Measurements from ENCODE around the gene CLEC6A.
"Not testable (repeated sequence)": the region's sequence is repeated elsewhere in the genome, so short reads cannot be mapped to it uniquely, and the experiment has no call there.

Gene CLEC6A

DNA sequence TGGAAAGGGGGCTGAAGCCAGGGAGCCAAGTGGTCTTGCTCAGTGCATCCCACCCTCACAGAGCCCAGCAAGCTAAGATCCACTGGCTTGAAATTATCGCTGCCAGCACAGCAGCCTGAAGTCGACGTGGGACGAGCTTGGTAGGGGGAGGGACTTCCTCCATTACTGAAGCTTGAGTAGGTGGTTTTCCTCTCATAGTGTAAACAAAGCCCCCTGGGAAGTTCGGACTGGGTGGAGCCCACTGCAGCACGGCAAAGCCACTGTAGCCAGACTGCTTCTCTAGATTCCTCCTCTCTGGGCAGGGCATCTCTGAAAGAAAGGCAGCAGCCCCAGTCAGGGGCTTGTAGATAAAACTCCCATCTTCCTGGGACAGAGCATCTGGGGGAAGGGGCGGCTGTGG is 40.3 kb downstream of the CLEC6A start:
- DNase-seq, result not testable (repeated sequence)

DNA sequence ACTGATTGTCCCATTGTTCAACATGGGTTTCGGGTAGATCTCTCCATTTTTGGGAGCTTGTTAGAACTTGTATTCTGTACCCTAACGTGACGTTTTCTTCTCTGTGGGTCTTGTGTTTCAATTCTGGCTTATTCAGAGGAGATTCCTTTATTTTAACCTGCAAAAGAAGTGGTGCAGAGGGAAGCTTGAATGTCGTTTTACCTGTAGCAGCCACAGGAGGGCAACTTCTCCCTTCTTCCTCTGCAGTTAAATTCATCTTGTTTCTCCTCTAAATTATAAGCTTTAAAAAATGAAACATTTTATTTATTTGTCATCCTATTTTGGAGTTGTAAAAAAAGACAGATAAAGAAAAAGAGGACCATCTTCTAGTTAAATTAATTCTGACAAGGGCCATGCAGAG is 43.9 kb downstream of the CLEC6A start:
- DNase-seq, result no peak

DNA sequence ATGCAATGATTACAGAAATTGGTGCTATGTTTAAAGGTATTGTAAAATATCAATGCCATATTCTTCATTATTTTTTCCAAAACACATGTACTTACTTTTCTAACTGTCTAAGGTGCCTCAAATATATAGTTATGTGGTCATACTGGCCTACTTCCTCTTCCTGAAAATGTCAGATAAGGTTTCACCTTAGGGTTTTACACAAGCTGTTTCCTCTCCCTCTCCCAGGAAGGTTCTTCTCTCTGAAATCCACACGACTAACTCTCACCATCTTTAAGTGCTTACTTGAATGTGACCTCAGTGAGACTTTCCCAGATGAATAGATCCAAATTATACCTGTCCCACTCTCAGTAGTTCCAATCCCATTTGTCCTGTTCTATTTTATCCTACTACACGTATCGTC is 46.0 kb downstream of the CLEC6A start:
- DNase-seq, result no peak

DNA sequence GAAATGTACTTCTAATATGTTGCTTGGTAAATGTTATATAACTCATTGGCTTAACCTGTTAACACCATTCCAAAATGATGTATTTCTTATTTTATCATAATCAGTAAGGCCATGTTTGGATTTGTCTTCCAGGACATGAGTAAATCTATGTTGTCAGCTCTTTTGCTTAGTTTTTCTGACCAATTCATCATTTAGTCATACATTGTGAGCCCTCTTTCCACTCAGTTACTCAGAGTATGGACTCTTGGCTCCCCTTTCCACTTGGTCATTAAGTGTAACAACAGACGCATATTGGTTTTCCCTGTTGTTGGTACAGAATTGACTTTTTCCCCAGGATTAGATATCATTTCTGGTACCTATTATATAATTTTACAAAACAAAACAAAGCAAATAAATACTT is 48.6 kb downstream of the CLEC6A start:
- no peak for DNase-seq

DNA sequence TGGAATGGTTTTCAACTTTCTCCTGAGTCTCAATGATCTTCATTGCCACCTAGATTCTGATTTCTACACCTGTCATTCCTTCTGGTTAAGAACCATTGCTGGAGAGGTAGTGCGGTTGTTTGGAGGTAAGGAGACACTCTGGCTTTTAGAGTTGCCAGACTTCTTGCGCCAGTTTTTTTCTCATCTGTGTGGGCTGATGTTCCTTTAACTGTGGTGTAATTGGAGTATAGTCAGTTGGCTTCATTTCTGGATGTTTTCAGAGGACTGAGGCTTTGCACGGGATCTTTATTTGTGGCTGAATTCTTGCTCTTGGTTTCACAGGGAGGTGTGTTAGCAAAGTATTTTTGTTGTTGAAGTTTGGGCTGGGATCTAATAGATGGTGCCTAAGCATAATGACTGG is 51.8 kb downstream of the CLEC6A start:
- DNase-seq, result no peak

DNA sequence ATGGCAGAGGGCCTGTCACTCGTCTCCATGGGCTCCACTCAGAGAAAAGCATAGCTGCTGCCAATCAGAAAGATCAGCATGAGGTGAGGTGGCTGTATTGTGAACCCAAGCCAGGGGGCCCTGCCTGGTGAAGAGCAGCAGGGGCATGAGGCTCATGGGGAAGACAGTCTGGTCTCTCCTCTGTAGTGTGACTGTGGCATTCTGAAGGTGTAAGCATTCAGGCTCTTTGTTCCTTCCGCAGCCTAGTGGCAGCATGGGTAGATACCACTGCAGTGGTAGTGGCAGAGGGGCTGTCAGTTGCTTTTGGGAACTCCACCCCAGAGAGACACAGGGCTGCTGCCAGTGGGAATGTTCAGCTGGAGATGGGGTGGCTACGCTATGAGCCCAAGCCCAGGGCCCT is 52.5 kb downstream of the CLEC6A start:
- no peak for DNase-seq

DNA sequence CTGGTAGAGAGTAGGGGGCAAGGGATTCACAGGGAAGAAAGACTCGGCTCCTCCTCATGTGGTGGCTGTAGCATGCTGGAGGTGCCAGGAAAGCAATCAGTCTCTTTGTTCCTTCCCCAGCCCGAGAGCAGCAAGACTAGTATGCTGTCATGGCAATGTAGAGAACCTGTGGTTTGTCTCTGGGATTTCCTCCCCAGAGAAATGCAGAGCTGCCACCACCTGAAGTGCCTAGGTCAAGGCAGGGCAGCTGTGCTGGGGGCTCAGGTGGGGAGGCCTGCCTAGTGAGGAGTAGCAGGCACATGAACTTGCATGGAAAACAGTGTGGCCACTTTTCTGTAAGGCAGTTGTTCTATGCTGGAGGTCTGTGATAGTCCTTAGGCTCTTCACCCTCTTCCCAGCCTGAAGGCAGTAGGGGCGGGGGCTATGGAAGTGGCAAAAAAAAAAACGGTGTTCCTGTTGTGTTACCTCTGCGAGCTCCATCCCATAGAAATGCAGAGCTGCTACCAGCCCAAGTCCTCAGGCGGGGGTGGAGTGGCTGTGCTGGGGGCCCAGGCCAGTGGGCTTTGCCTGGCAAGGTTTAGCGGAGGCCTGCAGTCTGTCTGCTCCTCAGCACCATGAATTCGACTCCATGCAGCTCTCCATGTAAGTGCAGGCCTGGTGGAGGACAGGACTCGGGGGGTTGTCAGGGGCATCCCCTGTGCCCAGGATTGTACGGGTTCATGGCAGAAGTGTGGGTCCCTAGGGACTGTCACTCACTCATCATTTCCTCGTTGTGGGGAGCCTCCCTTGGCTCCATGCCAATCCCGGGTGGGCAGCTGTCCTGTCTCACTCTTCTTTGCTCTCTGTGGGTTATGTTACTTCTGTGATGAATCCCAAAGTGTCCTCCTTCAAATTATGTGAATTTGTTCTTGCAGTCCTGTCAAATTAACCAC is 53.4 kb downstream of the CLEC6A start:
- DNase-seq, result no peak

DNA sequence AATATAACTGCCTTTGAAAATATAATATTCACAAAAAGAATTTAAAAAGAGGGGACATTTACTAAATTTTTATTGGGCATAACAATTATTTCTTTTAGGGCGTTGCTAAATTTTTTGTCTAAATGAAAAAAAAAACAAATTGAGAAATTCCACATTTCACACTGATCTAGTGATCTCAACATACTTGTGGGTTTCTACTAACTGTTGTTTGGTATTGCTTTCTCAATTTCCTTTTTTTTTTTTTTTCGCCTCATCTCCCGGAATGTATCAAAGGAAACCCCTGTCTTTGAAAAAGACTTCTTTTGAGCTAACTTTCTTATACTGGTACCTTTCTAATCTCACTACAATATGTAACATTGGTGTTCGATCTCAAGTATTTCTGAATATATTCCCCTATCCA is 57.5 kb downstream of the CLEC6A start, which contains the start of gene CLEC4D:
CLEC4D (plus strand) TSS at position 248 of the 400 bp plus-strand sequence. CDS start 230 bp downstream, outside the sequence.
- DNase-seq, result no peak

DNA sequence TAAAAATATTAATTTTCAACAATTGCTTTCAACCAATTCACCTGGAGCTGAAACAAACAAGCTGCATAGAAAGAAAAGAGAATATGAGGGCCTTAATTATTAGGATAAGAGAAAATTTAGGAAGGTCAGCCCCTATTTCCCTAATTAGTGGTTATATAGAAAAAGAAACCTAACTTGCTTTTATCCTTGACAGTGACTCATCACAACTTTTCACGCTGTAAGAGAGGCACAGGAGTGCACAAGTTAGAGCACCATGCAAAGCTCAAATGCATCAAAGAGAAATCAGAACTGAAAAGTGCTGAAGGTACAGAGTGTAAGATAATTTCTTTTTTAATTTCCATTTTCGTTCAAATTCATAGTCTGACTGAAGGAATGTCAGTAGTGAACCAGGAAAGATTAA is 62.2 kb downstream of the CLEC6A start:
- no peak for DNase-seq

DNA sequence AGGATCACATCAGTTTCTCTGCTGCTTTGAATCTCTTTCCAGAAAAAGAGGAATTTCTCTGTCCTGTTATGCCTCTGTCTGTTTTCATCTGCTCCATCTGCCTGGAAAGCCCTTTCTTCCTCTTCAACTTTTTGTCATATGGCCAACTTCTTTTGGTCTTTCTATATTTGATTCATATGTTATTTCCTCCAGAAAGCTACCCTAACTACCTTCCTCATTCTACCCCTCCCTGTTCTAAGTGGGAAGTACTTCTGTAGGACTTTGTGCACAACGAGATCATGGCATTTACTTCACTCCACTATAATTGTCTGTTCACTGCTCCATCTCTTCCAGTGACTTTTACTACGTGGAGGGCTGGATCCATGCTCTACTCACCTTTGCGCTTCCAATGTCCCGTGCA is 63.4 kb downstream of the CLEC6A start:
- no peak for DNase-seq

DNA sequence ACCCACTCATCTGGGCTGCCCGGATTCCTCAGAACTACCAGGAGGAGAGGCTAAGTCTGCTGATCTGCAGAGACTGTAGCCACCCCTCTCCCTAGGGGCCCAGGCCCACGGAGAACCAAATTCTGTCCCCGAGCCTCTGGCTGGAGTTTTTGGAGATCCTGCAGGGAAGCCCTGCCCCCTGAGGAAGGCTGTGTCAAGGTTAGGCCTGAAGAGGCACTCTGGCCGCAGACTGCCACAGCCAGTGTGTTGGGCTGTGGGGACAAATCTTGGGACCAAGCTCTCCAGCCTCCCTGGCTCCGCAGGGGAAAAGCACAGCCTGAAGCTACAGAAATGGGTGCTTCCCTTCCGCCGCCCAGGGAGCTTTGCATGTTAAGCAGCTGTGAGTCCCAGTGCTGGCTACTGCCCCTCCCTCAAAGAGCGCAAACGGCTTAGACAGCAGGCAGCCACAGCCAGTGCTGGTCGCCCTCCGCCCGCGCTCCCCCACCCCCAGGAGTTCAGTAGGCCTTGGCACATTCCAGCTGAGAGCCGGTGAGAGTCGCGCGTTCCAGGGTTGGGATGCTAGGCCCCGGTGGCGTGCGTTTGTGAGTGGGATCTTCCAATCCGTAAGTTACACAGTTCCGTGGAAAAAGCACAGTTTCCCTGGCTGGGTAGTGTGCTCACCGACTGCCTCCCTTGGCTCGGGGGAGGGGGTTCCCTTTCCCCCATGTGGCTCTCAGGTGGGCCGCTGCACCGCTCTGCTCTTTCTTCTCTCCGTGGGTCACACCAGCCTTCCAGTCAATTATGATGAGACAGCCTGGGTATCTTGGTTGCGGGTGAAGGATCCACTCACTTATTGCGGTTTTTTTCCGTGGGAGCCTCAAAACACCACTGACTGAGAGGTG is 71.7 kb downstream of the CLEC6A start:
- no peak for DNase-seq
